Measurements from ENCODE around the gene RPS19BP1.
A peak's percentile ranks its signal among the peaks of the same experiment; 100 is the strongest.

Gene RPS19BP1

GRCh38 chr22:39498368-39498767 is 34.2 kb downstream of the RPS19BP1 start:
- Histone ChIP-seq H2BK5ac (ENCODE audit: low read depth, low read length, poor library complexity) (no peak overlapping the region), H3K4me1 (ENCODE audit: control insufficient read depth in 1 of 2, insufficient read depth in 2 of 2, low read length in 2 of 2) (peaks cover 17 to 18% of the 10 kb centered on the region in 2 experiments), H3K79me1 (ENCODE audit: low read length) (peaks cover 11% of the 10 kb centered on the region), H3K9me3 (ENCODE audit: insufficient read depth, low read depth, low read length) (peaks cover 1% of the 10 kb centered on the region), H2BK12ac (ENCODE audit: low read length) (no peak overlapping the region), H3K4ac (ENCODE audit: low read depth, low read length) (no peak overlapping the region), H3K4me3 (ENCODE audit: low read depth, low read length) (no peak overlapping the region), H3K9ac (ENCODE audit: low read length) (no peak overlapping the region), H3K18ac (ENCODE audit: low read length) (no peak overlapping the region), H3K27me3 (ENCODE audit: insufficient read depth, low read length) (no peaks in the 10 kb centered on the region), H4K8ac (ENCODE audit: low read depth, low read length) (no peak overlapping the region), H3K27ac (ENCODE audit: low read depth, low read length) (no peak overlapping the region), H3K36me3 (ENCODE audit: control insufficient read depth in 1 of 2, insufficient read depth in 2 of 2, low read length in 2 of 2) (no peaks in the 10 kb centered on the region), H4K12ac (ENCODE audit: low read depth, low read length) (no peak overlapping the region), H2AFZ (ENCODE audit: insufficient read depth, low read length, poor library complexity) (no peak overlapping the region), H2AK5ac (ENCODE audit: low read length) (no peak overlapping the region), H3K4me2 (ENCODE audit: low read length) (no peak overlapping the region), H2BK120ac (ENCODE audit: insufficient read depth, low read length, poor library complexity) (no peak overlapping the region), H4K91ac (ENCODE audit: low read depth, low read length) (no peak overlapping the region), H3K23ac (ENCODE audit: low read length) (no peak overlapping the region), H3K14ac (ENCODE audit: low read length) (no peak overlapping the region), H3K79me2 (ENCODE audit: control insufficient read depth, insufficient read depth, low read length, poor library complexity) (peaks cover 11% of the 10 kb centered on the region)
- no peak for DNase-seq
- no CpG with 5 or more reads among the region's 2 CpGs for WGBS (ENCODE audit: extremely low coverage, insufficient coverage, insufficient read length)

DNA sequence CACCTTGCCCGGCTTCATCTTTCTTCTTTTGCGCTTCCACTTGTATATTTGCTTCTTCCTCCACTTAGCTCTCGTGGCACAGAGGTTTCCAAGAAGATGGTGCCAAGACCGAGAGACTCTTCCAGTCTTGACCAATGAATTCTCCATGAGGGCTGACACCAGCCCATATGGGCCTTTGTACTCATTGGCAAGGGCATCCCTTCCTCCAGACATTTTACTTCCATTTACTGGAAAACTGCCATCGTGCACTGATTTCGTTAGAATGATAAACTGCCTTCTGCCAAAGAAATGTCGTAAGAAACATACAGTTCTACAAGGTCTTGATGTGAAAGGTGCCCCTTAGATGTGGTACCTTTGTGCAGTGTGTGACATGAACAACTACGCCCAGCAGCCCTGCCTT is 35.1 kb downstream of the RPS19BP1 start:
- DNase-seq = no peak
- Histone ChIP-seq H3K4me3 (ENCODE audit: low read depth, low read length) (no peak overlapping the region), H3K4ac (ENCODE audit: low read depth, low read length) (no peak overlapping the region), H3K4me1 (ENCODE audit: control insufficient read depth in 1 of 2, insufficient read depth in 2 of 2, low read length in 2 of 2) (peaks cover 14% of the 10 kb centered on the region in 2 experiments), H2BK12ac (ENCODE audit: low read length) (no peak overlapping the region), H3K79me2 (ENCODE audit: control insufficient read depth, insufficient read depth, low read length, poor library complexity) (peaks cover 5% of the 10 kb centered on the region), H4K8ac (ENCODE audit: low read depth, low read length) (no peak overlapping the region), H3K18ac (ENCODE audit: low read length) (no peak overlapping the region), H3K4me2 (ENCODE audit: low read length) (no peak overlapping the region), H4K12ac (ENCODE audit: low read depth, low read length) (no peak overlapping the region), H3K23ac (ENCODE audit: low read length) (no peak overlapping the region), H2BK120ac (ENCODE audit: insufficient read depth, low read length, poor library complexity) (no peak overlapping the region), H3K79me1 (ENCODE audit: low read length) (peaks cover 11% of the 10 kb centered on the region), H3K14ac (ENCODE audit: low read length) (no peak overlapping the region), H3K9me3 (ENCODE audit: insufficient read depth, low read depth, low read length) (no peaks in the 10 kb centered on the region), H3K9ac (ENCODE audit: low read length) (no peak overlapping the region), H2AK5ac (ENCODE audit: low read length) (no peak overlapping the region), H4K91ac (ENCODE audit: low read depth, low read length) (no peak overlapping the region), H2BK5ac (ENCODE audit: low read depth, low read length, poor library complexity) (no peak overlapping the region), H2AFZ (ENCODE audit: insufficient read depth, low read length, poor library complexity) (no peak overlapping the region), H3K27me3 (ENCODE audit: insufficient read depth, low read length) (no peaks in the 10 kb centered on the region), H3K27ac (ENCODE audit: low read depth, low read length) (no peak overlapping the region), H3K36me3 (ENCODE audit: control insufficient read depth in 1 of 2, insufficient read depth in 2 of 2, low read length in 2 of 2) (no peaks in the 10 kb centered on the region)
- no CpG with 5 or more reads among the region's 8 CpGs for WGBS (ENCODE audit: extremely low coverage, insufficient coverage, insufficient read length)

DNA sequence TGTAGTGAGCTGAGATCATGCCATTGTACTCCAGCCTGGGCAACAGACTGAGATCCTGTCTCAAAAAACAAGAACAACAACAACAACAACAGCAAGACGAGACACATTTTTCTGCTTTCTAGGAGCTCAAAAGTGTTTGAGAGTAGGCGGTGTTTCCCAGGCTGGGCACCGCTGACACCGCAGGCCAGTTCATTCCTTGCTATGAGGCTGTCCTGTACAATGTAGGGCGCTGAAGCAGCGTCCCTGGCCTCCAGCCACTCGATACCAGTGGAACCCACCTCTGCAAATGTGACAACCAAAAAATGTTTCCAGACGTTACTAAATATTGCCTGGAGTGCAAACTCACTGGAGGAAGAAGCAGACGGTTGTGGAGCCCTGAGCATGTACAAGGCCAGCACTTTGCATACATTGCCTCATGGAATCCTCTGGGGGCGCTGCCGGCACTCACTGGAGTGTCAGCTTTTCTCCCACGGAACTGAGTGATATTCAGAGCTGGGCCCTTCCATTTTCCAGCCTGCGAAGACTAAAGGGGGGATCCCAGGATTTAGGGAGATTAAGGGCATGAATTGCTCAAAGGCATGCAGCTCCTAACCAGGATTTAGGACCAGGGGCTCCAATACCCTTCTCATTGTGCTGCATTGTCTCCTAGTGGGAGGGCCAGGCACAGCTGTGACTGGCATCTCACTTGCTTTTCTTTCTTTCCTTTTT is 36.3 kb downstream of the RPS19BP1 start:
- Histone ChIP-seq H3K27me3 (ENCODE audit: insufficient read depth, low read length) (no peaks in the 10 kb centered on the region), H4K91ac (ENCODE audit: low read depth, low read length) (peak overlapping the region; percentile 45), H3K79me1 (ENCODE audit: low read length) (peaks cover 3% of the 10 kb centered on the region), H3K9ac (ENCODE audit: low read length) (no peak overlapping the region), H3K4ac (ENCODE audit: low read depth, low read length) (no peak overlapping the region), H2AFZ (ENCODE audit: insufficient read depth, low read length, poor library complexity) (no peak overlapping the region), H2BK120ac (ENCODE audit: insufficient read depth, low read length, poor library complexity) (no peak overlapping the region), H3K23ac (ENCODE audit: low read length) (no peak overlapping the region), H4K12ac (ENCODE audit: low read depth, low read length) (no peak overlapping the region), H3K14ac (ENCODE audit: low read length) (no peak overlapping the region), H3K36me3 (ENCODE audit: control insufficient read depth in 1 of 2, insufficient read depth in 2 of 2, low read length in 2 of 2) (peaks cover 0 to 2% of the 10 kb centered on the region in 2 experiments), H3K9me3 (ENCODE audit: insufficient read depth, low read depth, low read length) (no peaks in the 10 kb centered on the region), H2BK12ac (ENCODE audit: low read length) (peak overlapping the region; percentile 8), H2BK5ac (ENCODE audit: low read depth, low read length, poor library complexity) (no peak overlapping the region), H2AK5ac (ENCODE audit: low read length) (no peak overlapping the region), H3K4me3 (ENCODE audit: low read depth, low read length) (no peak overlapping the region), H3K79me2 (ENCODE audit: control insufficient read depth, insufficient read depth, low read length, poor library complexity) (no peaks in the 10 kb centered on the region), H3K18ac (ENCODE audit: low read length) (no peak overlapping the region), H3K4me1 (ENCODE audit: control insufficient read depth in 1 of 2, insufficient read depth in 2 of 2, low read length in 2 of 2) (peaks cover 9% of the 10 kb centered on the region in 2 experiments), H3K27ac (ENCODE audit: low read depth, low read length) (peak overlapping the region; percentile 4), H4K8ac (ENCODE audit: low read depth, low read length) (no peak overlapping the region), H3K4me2 (ENCODE audit: low read length) (no peak overlapping the region)
- WGBS (ENCODE audit: extremely low coverage, insufficient coverage, insufficient read length) = no CpG with 5 or more reads among the region's 13 CpGs
- peak; percentile 68 to 81 for DNase-seq

DNA sequence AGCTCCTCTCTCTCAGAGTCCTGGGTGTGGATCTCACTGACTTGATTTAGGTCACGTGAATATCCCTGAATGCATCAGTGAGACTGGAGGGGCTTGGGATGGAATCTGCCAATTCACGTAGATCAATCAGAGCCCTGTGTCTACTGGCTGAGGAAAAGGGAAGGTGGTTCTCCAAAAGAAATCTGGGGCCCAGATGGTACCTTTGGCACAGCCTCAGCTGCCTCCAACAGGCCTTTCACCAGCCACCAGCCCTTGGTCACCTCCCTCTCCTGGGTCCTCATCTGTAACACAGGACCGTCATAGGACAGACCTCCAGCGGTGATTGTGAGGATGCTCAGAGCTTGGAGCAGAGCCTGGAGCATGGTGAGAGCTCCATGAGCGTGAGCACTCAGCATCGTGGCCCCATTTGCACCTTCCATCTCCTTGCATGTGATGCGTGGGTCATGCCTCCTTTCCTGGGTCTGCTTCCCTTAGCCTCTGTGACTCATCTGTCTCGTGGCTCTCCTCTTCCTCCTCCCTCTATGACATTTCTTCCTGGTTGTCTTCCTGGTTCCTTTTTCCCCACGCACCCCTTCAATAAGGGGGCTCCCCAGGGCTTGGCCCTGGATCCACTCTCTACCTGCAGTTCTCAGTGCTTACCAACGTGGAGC is 38.0 kb downstream of the RPS19BP1 start:
- no CpG with 5 or more reads among the region's 10 CpGs for WGBS (ENCODE audit: extremely low coverage, insufficient coverage, insufficient read length)
- peak overlapping the region; percentile 39 for H2BK120ac ChIP-seq (ENCODE audit: insufficient read depth, low read length, poor library complexity)
- H3K36me3 ChIP-seq (ENCODE audit: control insufficient read depth in 1 of 2, insufficient read depth in 2 of 2, low read length in 2 of 2) = peaks cover 0 to 5% of the 10 kb centered on the region in 2 experiments
- peak overlapping the region; percentile 16 for H3K14ac ChIP-seq (ENCODE audit: low read length)
- H3K27me3 ChIP-seq (ENCODE audit: insufficient read depth, low read length) = no peaks in the 10 kb centered on the region
- H3K4ac ChIP-seq (ENCODE audit: low read depth, low read length) = no peak overlapping the region
- peak overlapping the region; percentile 28 for H2BK12ac ChIP-seq (ENCODE audit: low read length)
- H3K4me1 ChIP-seq (ENCODE audit: control insufficient read depth in 1 of 2, insufficient read depth in 2 of 2, low read length in 2 of 2) = peaks cover 9% of the 10 kb centered on the region in 2 experiments
- H4K8ac ChIP-seq (ENCODE audit: low read depth, low read length) = no peak overlapping the region
- peaks cover 3% of the 10 kb centered on the region for H3K79me1 ChIP-seq (ENCODE audit: low read length)
- H3K18ac ChIP-seq (ENCODE audit: low read length) = no peak overlapping the region
- no peak overlapping the region for H3K9ac ChIP-seq (ENCODE audit: low read length)
- no peak overlapping the region for H4K12ac ChIP-seq (ENCODE audit: low read depth, low read length)
- H2AK5ac ChIP-seq (ENCODE audit: low read length) = peak overlapping the region; percentile 34
- H3K4me2 ChIP-seq (ENCODE audit: low read length) = no peak overlapping the region
- no peak overlapping the region for H3K23ac ChIP-seq (ENCODE audit: low read length)
- H2AFZ ChIP-seq (ENCODE audit: insufficient read depth, low read length, poor library complexity) = no peak overlapping the region
- H3K9me3 ChIP-seq (ENCODE audit: insufficient read depth, low read depth, low read length) = no peaks in the 10 kb centered on the region
- peak overlapping the region; percentile 50 for H4K91ac ChIP-seq (ENCODE audit: low read depth, low read length)
- H3K4me3 ChIP-seq (ENCODE audit: low read depth, low read length) = no peak overlapping the region
- peak overlapping the region; percentile 24 for H3K27ac ChIP-seq (ENCODE audit: low read depth, low read length)
- peak in 1 of 2 donors; percentile 32 for DNase-seq
- H2BK5ac ChIP-seq (ENCODE audit: low read depth, low read length, poor library complexity) = peak overlapping the region; percentile 42
- no peaks in the 10 kb centered on the region for H3K79me2 ChIP-seq (ENCODE audit: control insufficient read depth, insufficient read depth, low read length, poor library complexity)

Data from trophoblast cell (in vitro differentiated cells and primary cell).